ENCODE results near the gene MAGT1. TPM values are rescaled to one million over a fixed set of nuclear protein-coding genes. Genes with fewer than 3 reads are reported as not detected.

MAGT1 gene
- total RNA-seq, 1 donor from 2014 or later: 55.6 TPM

Other genes with a start within 250 kb of the MAGT1 start
- gene ATRX, start 109.2 kb downstream of the MAGT1 start, total RNA-seq: 74.8 TPM
- 1,849 TPM for gene COX7B, start 4.0 kb upstream of the MAGT1 start, total RNA-seq
- gene ATP7A, start 15.3 kb upstream of the MAGT1 start, total RNA-seq: 5.4 TPM
- gene PGAM4, start 74.2 kb upstream of the MAGT1 start, total RNA-seq: not detected
- 425 TPM for gene PGK1, start 208.8 kb upstream of the MAGT1 start, total RNA-seq
- gene TAF9B, start 244.2 kb upstream of the MAGT1 start, total RNA-seq: 18.3 TPM